ENCODE data around the gene NPBWR2.
"Not testable (repeated sequence)": the region's sequence is repeated elsewhere in the genome, so short reads cannot be mapped to it uniquely, and the experiment has no call there.

The NPBWR2 gene

GRCh38 chr20:64102647-64103354 is 4.6 kb downstream of the NPBWR2 start:
- no peak for DNase-seq

- no peak for DNase-seq
These were observed 5.4 kb downstream of the NPBWR2 start for GRCh38 chr20:64101731-64102621.

- no peak for DNase-seq
These were observed 6.2 kb downstream of the NPBWR2 start for GRCh38 chr20:64100946-64101688.

GRCh38 chr20:64100566-64100888 is 6.8 kb downstream of the NPBWR2 start:
- no peak for DNase-seq

GRCh38 chr20:64099880-64100565 is 7.3 kb downstream of the NPBWR2 start:
- DNase-seq, result no peak

GRCh38 chr20:64099086-64099786 is 8.1 kb downstream of the NPBWR2 start:
- DNase-seq, result no peak

GRCh38 chr20:64098471-64099013 is 8.8 kb downstream of the NPBWR2 start:
- DNase-seq, result no peak

GRCh38 chr20:64096535-64096934 is 10.8 kb downstream of the NPBWR2 start:
- no peak for DNase-seq

GRCh38 chr20:64095927-64096326 is 11.4 kb downstream of the NPBWR2 start:
- no peak for DNase-seq

GRCh38 chr20:64095455-64095854 is 11.9 kb downstream of the NPBWR2 start:
- no peak for DNase-seq

- no peak for DNase-seq
These were observed 14.3 kb downstream of the NPBWR2 start for GRCh38 chr20:64093013-64093503.

GRCh38 chr20:64092258-64093012 is 14.9 kb downstream of the NPBWR2 start:
- DNase-seq, result no peak

- no peak for DNase-seq
These were observed 15.6 kb downstream of the NPBWR2 start for GRCh38 chr20:64091770-64092169.

GRCh38 chr20:64091340-64091739 is 16.0 kb downstream of the NPBWR2 start:
- DNase-seq, result no peak

GRCh38 chr20:64090165-64090564 is 17.2 kb downstream of the NPBWR2 start:
- DNase-seq, result no peak

- DNase-seq, result not testable (repeated sequence)
These were observed 18.8 kb downstream of the NPBWR2 start for GRCh38 chr20:64088586-64088985.

- DNase-seq, result not testable (repeated sequence)
These were observed 20.0 kb downstream of the NPBWR2 start for GRCh38 chr20:64087226-64087825.

GRCh38 chr20:64086801-64087200 is 20.6 kb downstream of the NPBWR2 start:
- no peak for DNase-seq

GRCh38 chr20:64084685-64085152 is 22.6 kb downstream of the NPBWR2 start:
- no peak for DNase-seq

Data from SIG-M5 (cell line).